GM23338 (cell line): ENCODE data around the gene GPAM. TPM values are rescaled to one million over a fixed set of nuclear protein-coding genes. Genes with fewer than 3 reads are reported as not detected.

Experiments used
- ATAC-seq: fragments of 200-7000 bp; cut with Tn5 transposase; 3 replicates; pipeline ENCODE4 v1.9.1; 2020
- DNase-seq: peaks from one replicate; pipeline ENCODE4 v3.0.0-alpha.2; 2015; ENCODE audit warnings: low spot score
- H2AFZ ChIP-seq: fragments of 200-600 bp; sonication (generic); 2 replicates; pipeline ENCODE4 v1.8.0; 2016; ENCODE audit warnings: antibody characterized with exemption, mild to moderate bottlenecking, moderate library complexity
- H3F3A ChIP-seq: fragments of 200-600 bp; sonication (generic); replicated peaks from 2 replicates; pipeline ENCODE4 v1.8.0; 2017; ENCODE audit warnings: antibody characterized with exemption, mixed run types, low read depth
- H3K27ac ChIP-seq: fragments of 200-600 bp; sonication (generic); 2 replicates; pipeline ENCODE4 v1.6.1; 2016; ENCODE audit warnings: low read depth
- H3K27me3 ChIP-seq: fragments of 200-600 bp; sonication (generic); 2 replicates; pipeline ENCODE4 v1.8.0; 2016; ENCODE audit warnings: mild to moderate bottlenecking, mixed run types, moderate library complexity; ENCODE audit not compliant: insufficient read depth
- H3K36me3 ChIP-seq: fragments of 200-600 bp; sonication (generic); 2 replicates; pipeline ENCODE4 v1.8.0; 2016; ENCODE audit warnings: mild to moderate bottlenecking; ENCODE audit not compliant: insufficient read depth
- H3K4me1 ChIP-seq: fragments of 200-600 bp; sonication (generic); 2 replicates; pipeline ENCODE4 v1.8.0; 2016; ENCODE audit warnings: mild to moderate bottlenecking, moderate library complexity; ENCODE audit not compliant: insufficient read depth
- H3K4me2 ChIP-seq: fragments of 200-600 bp; sonication (generic); 2 replicates; pipeline ENCODE4 v1.7.1; 2017; ENCODE audit warnings: mixed run types
- H3K4me3 ChIP-seq: fragments of 200-600 bp; sonication (generic); 2 replicates; pipeline ENCODE4 v1.6.1; 2016; ENCODE audit warnings: mixed run types
- H3K79me2 ChIP-seq: fragments of 200-600 bp; sonication (generic); replicated peaks from 2 replicates; pipeline ENCODE4 v1.8.0; 2017; ENCODE audit warnings: mild to moderate bottlenecking; ENCODE audit not compliant: insufficient read depth
- H3K9me2 ChIP-seq: fragments of 200-600 bp; sonication (generic); 2 replicates; pipeline ENCODE4 v1.8.0; 2017; ENCODE audit not compliant: insufficient read depth
- H4K20me1 ChIP-seq: fragments of 200-600 bp; sonication (generic); replicated peaks from 2 replicates; pipeline ENCODE4 v1.8.0; 2017; ENCODE audit warnings: mild to moderate bottlenecking; ENCODE audit not compliant: insufficient read depth
- H3K27ac Mint-ChIP-seq: 2 replicates; pipeline ENCODE4 v1.8.0; 2020; ENCODE audit warnings: inconsistent platforms, mild to moderate bottlenecking, moderate library complexity, mixed read lengths
- H3K27me3 Mint-ChIP-seq: 3 replicates; pipeline ENCODE4 v1.8.0; 2022; ENCODE audit warnings: low read depth, mild to moderate bottlenecking, moderate library complexity, mixed read lengths, inconsistent platforms; ENCODE audit not compliant: insufficient read depth, poor library complexity
- H3K36me3 Mint-ChIP-seq: 3 replicates; pipeline ENCODE4 v1.8.0; 2021; ENCODE audit warnings: low read depth, mild to moderate bottlenecking, inconsistent platforms, moderate library complexity, mixed read lengths
- H3K4me1 Mint-ChIP-seq: 3 replicates; pipeline ENCODE4 v1.8.0; 2020; ENCODE audit warnings: mild to moderate bottlenecking, inconsistent platforms, mixed read lengths
- H3K4me3 Mint-ChIP-seq: 3 replicates; pipeline ENCODE4 v1.8.0; 2021; ENCODE audit warnings: moderate library complexity, mild to moderate bottlenecking, inconsistent platforms, mixed read lengths
- H3K9me3 Mint-ChIP-seq: 3 replicates; pipeline ENCODE4 v1.8.0; 2020; ENCODE audit warnings: moderate library complexity, mild to moderate bottlenecking, inconsistent platforms, mixed read lengths
- CREB1 ChIP-seq: fragments of 250-450 bp; sonication (Bioruptor Pico); IDR thresholded peaks from 2 replicates; pipeline ENCODE4 v1.5.0; 2020; ENCODE audit warnings: low read depth, mild to moderate bottlenecking, moderate library complexity
- EZH2 ChIP-seq: fragments of 200-600 bp; sonication (generic); IDR thresholded peaks from one replicate; pipeline ENCODE4 v1.8.0; 2017; ENCODE audit warnings: antibody characterized with exemption, mild to moderate bottlenecking, low read depth; ENCODE audit not compliant: unreplicated experiment
- EZH2phosphoT487 ChIP-seq: fragments of 200-600 bp; sonication (generic); IDR thresholded peaks from one replicate; pipeline ENCODE4 v1.8.1; 2018; ENCODE audit warnings: antibody characterized with exemption; ENCODE audit not compliant: unreplicated experiment
- JUNB ChIP-seq: IDR thresholded peaks from one replicate; pipeline ENCODE4 v1.6.1; 2016; ENCODE audit warnings: antibody characterized with exemption; ENCODE audit not compliant: unreplicated experiment
- NANOG ChIP-seq: IDR thresholded peaks from 2 replicates; pipeline ENCODE4 v1.6.1; 2016; ENCODE audit warnings: antibody characterized with exemption, borderline replicate concordance
- POLR2AphosphoS5 ChIP-seq: IDR thresholded peaks from 2 replicates; pipeline ENCODE4 v1.6.1; 2016; ENCODE audit warnings: antibody characterized with exemption, low read depth
- REST ChIP-seq: IDR thresholded peaks from one replicate; pipeline ENCODE4 v1.6.1; 2018; ENCODE audit warnings: antibody characterized with exemption; ENCODE audit not compliant: unreplicated experiment
- STAT1 ChIP-seq: IDR thresholded peaks from one replicate; pipeline ENCODE4 v1.6.1; 2016; ENCODE audit warnings: antibody characterized with exemption; ENCODE audit not compliant: unreplicated experiment
- ZNF114 ChIP-seq: fragments of 250-450 bp; sonication (Bioruptor Pico); IDR thresholded peaks from 2 replicates; pipeline ENCODE4 v1.5.0; 2020; ENCODE audit warnings: mild to moderate bottlenecking, moderate library complexity
- ZNF331 ChIP-seq: fragments of 250-450 bp; sonication (Bioruptor Pico); IDR thresholded peaks from 2 replicates; pipeline ENCODE4 v1.5.0; 2020; ENCODE audit warnings: low read depth, mild to moderate bottlenecking, moderate library complexity
- ZNF462 ChIP-seq: fragments of 250-450 bp; sonication (Bioruptor Pico); IDR thresholded peaks from 2 replicates; pipeline ENCODE4 v1.5.0; 2020; ENCODE audit warnings: mild to moderate bottlenecking, moderate library complexity
- polyA plus RNA-seq: library from polyadenylated mRNA; unstranded; fragments of >200 nt; fragmentation: Nextera tagmentation; extraction: Ambion mirVana; gene quantifications from 2 replicates; pipeline ENCODE4 v1.2.1, GENCODE V29; 2016
- total RNA-seq: library from RNA; depleted of rRNA; stranded (reverse); fragments of >200 nt; shearing (Covaris generic); gene quantifications from 2 replicates; pipeline ENCODE4 v1.2.3, GENCODE V29; 2014
- TF ChIP-seq, protein P1 (sequence below): IDR thresholded peaks from 2 replicates; pipeline ENCODE4 v1.6.1; 2016; ENCODE audit warnings: antibody characterized with exemption
- TF ChIP-seq, protein P2 (sequence below), 2 experiments: fragments of 200-600 bp in 1 of 2; sonication (generic) in 1 of 2; conservative IDR thresholded peaks; 2 replicates each; pipeline versions ENCODE4 v1.5.1 to v1.6.1; 2016 to 2017; ENCODE audit warnings: antibody characterized with exemption in 2 of 2, low read depth in 2 of 2, mild to moderate bottlenecking in 2 of 2, moderate library complexity in 1 of 2

The GPAM gene
- total and polyA plus RNA-seq, 2 experiments from 2014 or later, result 5.5 to 16.6 TPM

GRCh38 chr10:112213098-112213823, 29.7 kb upstream of the GPAM start:
- no peak overlapping the region for H3K4me2 ChIP-seq
- Mint-ChIP-seq H3K9me3 (no peaks in the 10 kb centered on the region; the same call in 2 of the 3 replicates), H3K27ac (no peak overlapping the region), H3K36me3 (no peaks in the 10 kb centered on the region), H3K4me1 (peaks cover 23% of the 10 kb centered on the region), H3K27me3 (no peaks in the 10 kb centered on the region), H3K4me3 (no peak overlapping the region)
- H4K20me1 ChIP-seq, result no peaks in the 10 kb centered on the region
- H3K27me3 ChIP-seq, result no peaks in the 10 kb centered on the region
- H3F3A ChIP-seq, result no peaks in the 10 kb centered on the region
- H3K9me2 ChIP-seq, result no peaks in the 10 kb centered on the region
- no peak overlapping the region for H3K4me3 ChIP-seq
- no peak for TF ChIP-seq ZNF462
- no peak for TF ChIP-seq REST
- no peak for TF ChIP-seq NANOG
- no peak for TF ChIP-seq CREB1
- TF ChIP-seq ZNF331 (CRISPR knock-in tag), result no peak
- no peak for TF ChIP-seq EZH2
- TF ChIP-seq ZNF114 (CRISPR knock-in tag), result no peak
- TF ChIP-seq EZH2phosphoT487, result no peak
- no peak for TF ChIP-seq JUNB
- TF ChIP-seq, protein P1, sequence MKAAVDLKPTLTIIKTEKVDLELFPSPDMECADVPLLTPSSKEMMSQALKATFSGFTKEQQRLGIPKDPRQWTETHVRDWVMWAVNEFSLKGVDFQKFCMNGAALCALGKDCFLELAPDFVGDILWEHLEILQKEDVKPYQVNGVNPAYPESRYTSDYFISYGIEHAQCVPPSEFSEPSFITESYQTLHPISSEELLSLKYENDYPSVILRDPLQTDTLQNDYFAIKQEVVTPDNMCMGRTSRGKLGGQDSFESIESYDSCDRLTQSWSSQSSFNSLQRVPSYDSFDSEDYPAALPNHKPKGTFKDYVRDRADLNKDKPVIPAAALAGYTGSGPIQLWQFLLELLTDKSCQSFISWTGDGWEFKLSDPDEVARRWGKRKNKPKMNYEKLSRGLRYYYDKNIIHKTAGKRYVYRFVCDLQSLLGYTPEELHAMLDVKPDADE, result no peak
- TF ChIP-seq, protein P2, sequence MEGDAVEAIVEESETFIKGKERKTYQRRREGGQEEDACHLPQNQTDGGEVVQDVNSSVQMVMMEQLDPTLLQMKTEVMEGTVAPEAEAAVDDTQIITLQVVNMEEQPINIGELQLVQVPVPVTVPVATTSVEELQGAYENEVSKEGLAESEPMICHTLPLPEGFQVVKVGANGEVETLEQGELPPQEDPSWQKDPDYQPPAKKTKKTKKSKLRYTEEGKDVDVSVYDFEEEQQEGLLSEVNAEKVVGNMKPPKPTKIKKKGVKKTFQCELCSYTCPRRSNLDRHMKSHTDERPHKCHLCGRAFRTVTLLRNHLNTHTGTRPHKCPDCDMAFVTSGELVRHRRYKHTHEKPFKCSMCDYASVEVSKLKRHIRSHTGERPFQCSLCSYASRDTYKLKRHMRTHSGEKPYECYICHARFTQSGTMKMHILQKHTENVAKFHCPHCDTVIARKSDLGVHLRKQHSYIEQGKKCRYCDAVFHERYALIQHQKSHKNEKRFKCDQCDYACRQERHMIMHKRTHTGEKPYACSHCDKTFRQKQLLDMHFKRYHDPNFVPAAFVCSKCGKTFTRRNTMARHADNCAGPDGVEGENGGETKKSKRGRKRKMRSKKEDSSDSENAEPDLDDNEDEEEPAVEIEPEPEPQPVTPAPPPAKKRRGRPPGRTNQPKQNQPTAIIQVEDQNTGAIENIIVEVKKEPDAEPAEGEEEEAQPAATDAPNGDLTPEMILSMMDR (conservative IDR thresholded peaks at IDR 0.05; ENCODE audit: low read depth in 2 of 2), result no peak
- no peak for TF ChIP-seq STAT1
- no peak for TF ChIP-seq POLR2AphosphoS5
- no peaks in the 10 kb centered on the region for H3K36me3 ChIP-seq
- no peak overlapping the region for H3K27ac ChIP-seq
- H3K79me2 ChIP-seq, result no peaks in the 10 kb centered on the region
- H3K4me1 ChIP-seq, result no peaks in the 10 kb centered on the region
- H2AFZ ChIP-seq, result no peak overlapping the region
- ATAC-seq (no peak), DNase-seq (no peak)
